Measurements from ENCODE around the gene PPP2R2C.

PPP2R2C gene

GRCh38 chr4:6371812-6372211 lies 100.6 kb downstream of the PPP2R2C start:
- DNase-seq (ENCODE audit: low read depth) = no peak
- in situ Hi-C loops (cut with HindIII; ENCODE audit: low sequenced_read_pairs) = no loop called here
- H3K4me3 ChIP-seq (ENCODE audit: low read depth, low read length) = no peak overlapping the region
- no peak for TF ChIP-seq CTCF (IDR thresholded peaks at IDR 0.05; ENCODE audit: low read depth, low read length, missing control alignments)

- H3K4me3 ChIP-seq (ENCODE audit: low read depth, low read length) = no peak overlapping the region
- TF ChIP-seq CTCF (IDR thresholded peaks at IDR 0.05; ENCODE audit: low read depth, low read length, missing control alignments) = no peak
- in situ Hi-C loops (cut with HindIII; ENCODE audit: low sequenced_read_pairs) = no loop called here
- no peak for DNase-seq (ENCODE audit: low read depth)
These were observed 101.1 kb downstream of the PPP2R2C start for GRCh38 chr4:6371271-6371670.

- DNase-seq (ENCODE audit: low read depth) = no peak
- no peak overlapping the region for H3K4me3 ChIP-seq (ENCODE audit: low read depth, low read length)
- no peak for TF ChIP-seq CTCF (IDR thresholded peaks at IDR 0.05; ENCODE audit: low read depth, low read length, missing control alignments)
- in situ Hi-C loops (cut with HindIII; ENCODE audit: low sequenced_read_pairs) = no loop called here
These were observed 102.3 kb downstream of the PPP2R2C start for GRCh38 chr4:6369924-6370645.

- DNase-seq (ENCODE audit: low read depth) = no peak
- in situ Hi-C loops (cut with HindIII; ENCODE audit: low sequenced_read_pairs) = no loop called here
- H3K4me3 ChIP-seq (ENCODE audit: low read depth, low read length) = no peak overlapping the region
- TF ChIP-seq CTCF (IDR thresholded peaks at IDR 0.05; ENCODE audit: low read depth, low read length, missing control alignments) = no peak
These were observed 102.9 kb downstream of the PPP2R2C start for GRCh38 chr4:6369511-6369910.

- in situ Hi-C loops (cut with HindIII; ENCODE audit: low sequenced_read_pairs) = no loop called here
- no peak for TF ChIP-seq CTCF (IDR thresholded peaks at IDR 0.05; ENCODE audit: low read depth, low read length, missing control alignments)
- DNase-seq (ENCODE audit: low read depth) = no peak
- H3K4me3 ChIP-seq (ENCODE audit: low read depth, low read length) = no peak overlapping the region
These were observed 103.4 kb downstream of the PPP2R2C start for GRCh38 chr4:6369035-6369434.

GRCh38 chr4:6368601-6369000 lies 103.8 kb downstream of the PPP2R2C start:
- no peak for DNase-seq (ENCODE audit: low read depth)
- in situ Hi-C loops (cut with HindIII; ENCODE audit: low sequenced_read_pairs) = no loop called here
- H3K4me3 ChIP-seq (ENCODE audit: low read depth, low read length) = no peak overlapping the region
- no peak for TF ChIP-seq CTCF (IDR thresholded peaks at IDR 0.05; ENCODE audit: low read depth, low read length, missing control alignments)
